Measurements from ENCODE around the gene BCL2.

BCL2 gene

GRCh38 chr18:63180321-63180720 is 139.2 kb downstream of the BCL2 start:
- Histone ChIP-seq H3K27ac (no peak overlapping the region), H3K9me3 (no peaks in the 10 kb centered on the region), H3K4me1 (ENCODE audit: control insufficient read depth in 1 of 2, insufficient read depth in 1 of 2, low read depth in 1 of 2, low read length in 1 of 2) (no peaks in the 10 kb centered on the region), H3K27me3 (no peaks in the 10 kb centered on the region), H3K36me3 (no peaks in the 10 kb centered on the region), H3K4me3 (ENCODE audit: low read depth in 1 of 2, low read length in 1 of 2) (no peak overlapping the region)
- TF ChIP-seq, protein P1, sequence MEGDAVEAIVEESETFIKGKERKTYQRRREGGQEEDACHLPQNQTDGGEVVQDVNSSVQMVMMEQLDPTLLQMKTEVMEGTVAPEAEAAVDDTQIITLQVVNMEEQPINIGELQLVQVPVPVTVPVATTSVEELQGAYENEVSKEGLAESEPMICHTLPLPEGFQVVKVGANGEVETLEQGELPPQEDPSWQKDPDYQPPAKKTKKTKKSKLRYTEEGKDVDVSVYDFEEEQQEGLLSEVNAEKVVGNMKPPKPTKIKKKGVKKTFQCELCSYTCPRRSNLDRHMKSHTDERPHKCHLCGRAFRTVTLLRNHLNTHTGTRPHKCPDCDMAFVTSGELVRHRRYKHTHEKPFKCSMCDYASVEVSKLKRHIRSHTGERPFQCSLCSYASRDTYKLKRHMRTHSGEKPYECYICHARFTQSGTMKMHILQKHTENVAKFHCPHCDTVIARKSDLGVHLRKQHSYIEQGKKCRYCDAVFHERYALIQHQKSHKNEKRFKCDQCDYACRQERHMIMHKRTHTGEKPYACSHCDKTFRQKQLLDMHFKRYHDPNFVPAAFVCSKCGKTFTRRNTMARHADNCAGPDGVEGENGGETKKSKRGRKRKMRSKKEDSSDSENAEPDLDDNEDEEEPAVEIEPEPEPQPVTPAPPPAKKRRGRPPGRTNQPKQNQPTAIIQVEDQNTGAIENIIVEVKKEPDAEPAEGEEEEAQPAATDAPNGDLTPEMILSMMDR (IDR thresholded peaks at IDR 0.05): no peak

DNA sequence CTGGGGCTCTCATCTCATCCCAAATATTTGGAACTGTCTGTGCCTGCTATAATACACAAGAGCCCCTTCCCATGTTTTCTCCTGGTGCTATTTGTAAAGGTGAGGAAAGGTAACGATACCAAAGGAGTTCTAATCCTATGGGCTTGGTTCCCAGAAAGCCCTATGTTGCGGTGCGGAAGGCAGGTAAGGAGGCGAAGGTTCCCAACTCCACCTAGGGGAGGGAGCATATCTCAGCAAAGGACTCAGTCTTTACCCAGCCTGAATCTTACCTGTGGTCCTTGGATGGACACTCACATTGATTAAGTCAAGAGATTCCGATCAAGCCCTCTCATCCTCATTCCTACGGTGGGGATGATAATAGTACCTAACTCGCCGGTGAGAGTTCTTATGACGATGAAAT is 140.1 kb downstream of the BCL2 start:
- TF ChIP-seq, protein P1 (IDR thresholded peaks at IDR 0.05): no peak
- no peak overlapping the region for H3K27ac ChIP-seq
- no peaks in the 10 kb centered on the region for H3K9me3 ChIP-seq
- no peaks in the 10 kb centered on the region for H3K36me3 ChIP-seq
- H3K4me1 ChIP-seq (ENCODE audit: control insufficient read depth in 1 of 2, insufficient read depth in 1 of 2, low read depth in 1 of 2, low read length in 1 of 2): no peaks in the 10 kb centered on the region
- no peaks in the 10 kb centered on the region for H3K27me3 ChIP-seq
- no peak overlapping the region for H3K4me3 ChIP-seq (ENCODE audit: low read depth in 1 of 2, low read length in 1 of 2)

GRCh38 chr18:63178971-63179370 is 140.6 kb downstream of the BCL2 start:
- TF ChIP-seq, protein P1 (IDR thresholded peaks at IDR 0.05): no peak
- Histone ChIP-seq H3K27ac (no peak overlapping the region), H3K27me3 (no peaks in the 10 kb centered on the region), H3K9me3 (no peaks in the 10 kb centered on the region), H3K4me3 (ENCODE audit: low read depth in 1 of 2, low read length in 1 of 2) (no peak overlapping the region), H3K4me1 (ENCODE audit: control insufficient read depth in 1 of 2, insufficient read depth in 1 of 2, low read depth in 1 of 2, low read length in 1 of 2) (no peaks in the 10 kb centered on the region), H3K36me3 (no peaks in the 10 kb centered on the region)

DNA sequence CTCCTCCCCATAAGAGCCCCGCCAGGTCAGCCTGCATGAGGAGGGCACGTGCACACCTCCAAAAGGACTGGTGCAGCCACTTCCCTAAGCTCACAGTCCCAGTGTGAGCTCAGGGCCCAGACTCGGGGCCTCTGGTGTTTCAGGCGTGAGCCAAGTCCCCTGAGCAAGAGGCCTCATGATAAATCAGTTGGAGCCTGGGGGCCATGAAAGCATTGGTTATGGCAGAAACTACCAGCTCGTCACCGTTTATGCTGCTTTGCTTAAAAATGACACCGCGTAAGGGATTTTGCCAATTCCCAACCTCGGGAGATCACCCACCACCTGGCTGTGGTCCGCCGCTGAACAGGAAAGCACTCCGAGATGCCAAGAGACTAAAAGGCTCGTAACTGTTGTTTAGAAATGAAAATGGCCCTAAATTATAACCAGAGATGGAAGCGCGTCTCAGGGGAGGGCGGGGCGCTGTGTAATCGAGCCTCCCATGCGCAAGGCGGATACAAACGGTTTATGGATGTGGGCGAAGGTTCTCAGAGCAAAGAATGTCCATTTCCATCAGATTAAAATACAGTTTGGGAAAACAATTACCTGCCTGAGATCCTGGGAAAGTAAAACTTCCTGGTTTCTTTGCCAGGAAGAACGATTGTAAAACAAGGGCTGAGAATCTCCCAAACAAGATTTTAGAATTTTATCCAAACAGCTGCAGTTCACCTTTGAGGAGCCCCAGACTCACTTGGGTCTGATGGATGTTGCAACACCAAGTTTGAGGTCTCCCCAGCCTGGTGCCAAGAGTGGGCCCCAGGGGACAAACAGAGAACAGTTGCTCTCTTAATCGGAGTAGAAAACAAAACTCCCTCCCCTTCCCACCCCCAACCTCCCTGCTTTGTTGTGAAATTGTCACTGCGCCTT is 141.4 kb downstream of the BCL2 start:
- H3K27ac ChIP-seq: no peak overlapping the region
- H3K9me3 ChIP-seq: no peaks in the 10 kb centered on the region
- H3K4me1 ChIP-seq (ENCODE audit: control insufficient read depth in 1 of 2, insufficient read depth in 1 of 2, low read depth in 1 of 2, low read length in 1 of 2): no peaks in the 10 kb centered on the region
- TF ChIP-seq, protein P1 (IDR thresholded peaks at IDR 0.05): no peak
- no peaks in the 10 kb centered on the region for H3K27me3 ChIP-seq
- H3K4me3 ChIP-seq (ENCODE audit: low read depth in 1 of 2, low read length in 1 of 2): no peak overlapping the region
- no peaks in the 10 kb centered on the region for H3K36me3 ChIP-seq

DNA sequence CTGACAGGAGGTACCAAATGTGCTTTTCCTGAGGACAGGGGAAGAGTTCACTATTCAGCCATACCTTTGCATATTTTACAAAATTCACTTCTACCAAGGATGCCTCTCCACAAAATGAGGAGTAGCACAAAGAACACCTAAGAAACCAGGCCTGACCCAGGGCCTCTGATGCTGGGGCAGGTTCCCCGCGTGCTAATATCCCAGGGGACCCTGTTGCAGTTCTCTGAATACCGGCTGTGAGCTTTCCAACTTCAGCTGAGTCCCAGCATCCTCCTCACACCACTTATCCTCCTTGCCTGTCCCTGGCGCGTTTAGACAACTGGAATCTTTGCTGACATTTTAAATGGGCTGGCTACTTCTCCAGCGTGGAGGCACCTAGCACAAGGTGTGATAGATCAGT is 142.3 kb downstream of the BCL2 start:
- Histone ChIP-seq H3K36me3 (no peaks in the 10 kb centered on the region), H3K9me3 (no peaks in the 10 kb centered on the region), H3K27ac (no peak overlapping the region), H3K4me3 (ENCODE audit: low read depth in 1 of 2, low read length in 1 of 2) (no peak overlapping the region), H3K27me3 (no peaks in the 10 kb centered on the region), H3K4me1 (ENCODE audit: control insufficient read depth in 1 of 2, insufficient read depth in 1 of 2, low read depth in 1 of 2, low read length in 1 of 2) (no peaks in the 10 kb centered on the region)
- TF ChIP-seq, protein P1 (IDR thresholded peaks at IDR 0.05): no peak

All from neutrophil (primary cell).